ENCODE data around the gene CFAP70. TPM values are rescaled to one million over a fixed set of nuclear protein-coding genes. Genes with fewer than 3 reads are reported as not detected.

Gene CFAP70
- total RNA-seq, 1 experiment from 2014 or later = 1.2 TPM

DNA sequence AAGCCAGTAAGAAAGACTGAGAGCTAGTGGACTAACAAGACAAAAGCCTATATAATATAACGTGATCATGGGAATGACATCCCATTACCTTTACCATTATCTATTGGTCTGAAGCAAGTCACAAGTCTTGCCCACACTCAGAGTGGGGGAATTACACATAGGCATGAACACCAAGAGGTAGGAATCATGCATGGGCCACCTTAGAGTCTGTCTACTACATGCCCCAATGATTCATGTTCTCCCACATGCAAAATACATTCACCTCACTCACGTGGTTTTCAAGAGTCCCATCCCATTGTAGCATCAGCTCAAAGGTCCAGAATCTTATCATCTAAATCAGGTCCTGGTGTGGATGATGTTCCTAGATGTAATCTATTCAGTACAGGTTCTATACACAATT lies 141.0 kb downstream of the CFAP70 start:
- Mint-ChIP-seq H3K27me3 (ENCODE audit: unreplicated experiment) (no peaks in the 10 kb centered on the region), H3K27ac (ENCODE audit: unreplicated experiment) (no peak overlapping the region), H3K36me3 (ENCODE audit: insufficient read depth, unreplicated experiment) (peaks cover 5% of the 10 kb centered on the region), H3K4me1 (ENCODE audit: low read depth, unreplicated experiment) (no peaks in the 10 kb centered on the region), H3K4me3 (ENCODE audit: low read depth, unreplicated experiment) (no peak overlapping the region), H3K9me3 (ENCODE audit: low read depth, unreplicated experiment) (no peaks in the 10 kb centered on the region)
- no TSS peak for BruUV-seq (replicated peaks)
- CTCF ChIA-PET = interaction anchor here (0.6 kb wide), 1 partner anchor 711 kb away, joined by 4 read pairs; no protein-coding TSS in a partner anchor
- no peak for DNase-seq
- TF ChIP-seq, protein P1, sequence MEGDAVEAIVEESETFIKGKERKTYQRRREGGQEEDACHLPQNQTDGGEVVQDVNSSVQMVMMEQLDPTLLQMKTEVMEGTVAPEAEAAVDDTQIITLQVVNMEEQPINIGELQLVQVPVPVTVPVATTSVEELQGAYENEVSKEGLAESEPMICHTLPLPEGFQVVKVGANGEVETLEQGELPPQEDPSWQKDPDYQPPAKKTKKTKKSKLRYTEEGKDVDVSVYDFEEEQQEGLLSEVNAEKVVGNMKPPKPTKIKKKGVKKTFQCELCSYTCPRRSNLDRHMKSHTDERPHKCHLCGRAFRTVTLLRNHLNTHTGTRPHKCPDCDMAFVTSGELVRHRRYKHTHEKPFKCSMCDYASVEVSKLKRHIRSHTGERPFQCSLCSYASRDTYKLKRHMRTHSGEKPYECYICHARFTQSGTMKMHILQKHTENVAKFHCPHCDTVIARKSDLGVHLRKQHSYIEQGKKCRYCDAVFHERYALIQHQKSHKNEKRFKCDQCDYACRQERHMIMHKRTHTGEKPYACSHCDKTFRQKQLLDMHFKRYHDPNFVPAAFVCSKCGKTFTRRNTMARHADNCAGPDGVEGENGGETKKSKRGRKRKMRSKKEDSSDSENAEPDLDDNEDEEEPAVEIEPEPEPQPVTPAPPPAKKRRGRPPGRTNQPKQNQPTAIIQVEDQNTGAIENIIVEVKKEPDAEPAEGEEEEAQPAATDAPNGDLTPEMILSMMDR (IDR thresholded peaks at IDR 0.05; ENCODE audit: unreplicated experiment) = no peak
- intact Hi-C loops (cut with micrococcal nuclease; ENCODE audit: unreplicated experiment) = no loop called here

DNA sequence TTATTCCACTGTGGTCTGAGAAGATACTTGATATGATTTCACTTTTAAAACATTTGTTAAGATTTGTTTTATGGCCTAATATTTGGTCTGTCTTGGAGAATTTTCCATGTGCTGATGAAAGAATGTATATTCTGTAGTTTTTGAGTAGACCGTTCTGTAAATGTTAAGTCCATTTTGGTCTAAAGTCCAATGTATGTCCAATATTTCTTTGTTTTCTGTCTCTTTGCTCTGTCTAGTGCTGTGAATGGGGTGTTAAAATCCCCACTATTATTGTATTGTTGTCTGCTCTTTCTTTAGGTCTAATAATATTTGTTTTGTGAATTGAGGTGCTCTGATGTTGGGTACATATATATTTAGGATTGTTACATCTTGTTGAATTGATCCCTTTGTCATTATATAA lies 142.9 kb downstream of the CFAP70 start:
- Mint-ChIP-seq H3K27me3 (ENCODE audit: unreplicated experiment) (no peaks in the 10 kb centered on the region), H3K4me1 (ENCODE audit: low read depth, unreplicated experiment) (no peaks in the 10 kb centered on the region), H3K4me3 (ENCODE audit: low read depth, unreplicated experiment) (no peak overlapping the region), H3K9me3 (ENCODE audit: low read depth, unreplicated experiment) (no peaks in the 10 kb centered on the region), H3K36me3 (ENCODE audit: insufficient read depth, unreplicated experiment) (no peaks in the 10 kb centered on the region), H3K27ac (ENCODE audit: unreplicated experiment) (no peak overlapping the region)
- CTCF ChIA-PET = no interaction called here
- intact Hi-C loops (cut with micrococcal nuclease; ENCODE audit: unreplicated experiment) = no loop called here
- BruUV-seq (replicated peaks) = no TSS peak
- TF ChIP-seq, protein P1 (IDR thresholded peaks at IDR 0.05; ENCODE audit: unreplicated experiment) = no peak
- DNase-seq = no peak

DNA sequence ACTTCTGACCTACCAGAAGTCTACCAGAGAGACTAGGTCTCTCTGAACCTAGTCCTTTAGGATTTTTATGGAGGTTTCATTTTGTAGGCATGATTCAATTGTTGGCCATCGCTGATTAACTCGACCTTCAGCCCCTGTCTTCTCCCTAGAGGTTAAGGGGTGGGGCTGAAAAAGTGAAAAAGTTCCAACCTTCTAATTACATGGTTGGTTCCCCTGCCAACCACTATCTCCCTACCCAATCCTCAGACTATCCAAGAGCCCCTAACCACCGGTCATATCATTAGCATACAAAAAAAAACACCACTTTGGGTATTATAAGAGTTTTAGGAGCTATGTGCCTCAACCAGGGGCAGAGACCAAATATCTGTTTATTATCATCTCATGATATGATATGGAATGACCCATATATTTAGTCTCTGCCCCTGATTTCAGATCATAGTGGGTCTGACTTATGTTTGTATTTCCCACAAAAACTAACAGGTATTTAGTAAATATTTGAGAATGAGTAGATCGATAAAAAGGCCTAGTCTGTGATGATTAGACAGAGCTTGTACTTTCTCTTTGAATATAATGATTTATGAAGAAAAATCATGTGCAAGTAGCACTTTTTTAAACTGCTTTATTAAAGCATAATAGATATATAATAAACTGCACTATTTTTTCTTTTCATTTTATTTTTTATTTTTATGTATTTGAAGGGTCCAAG lies 147.4 kb downstream of the CFAP70 start:
- CTCF ChIA-PET = interaction anchor here (0.6 kb wide), 1 partner anchor 415 kb away, joined by 5 read pairs; no protein-coding TSS in a partner anchor
- intact Hi-C loops (cut with micrococcal nuclease; ENCODE audit: unreplicated experiment) = no loop called here
- Mint-ChIP-seq H3K9me3 (ENCODE audit: low read depth, unreplicated experiment) (no peaks in the 10 kb centered on the region), H3K27ac (ENCODE audit: unreplicated experiment) (no peak overlapping the region), H3K36me3 (ENCODE audit: insufficient read depth, unreplicated experiment) (peaks cover 5% of the 10 kb centered on the region), H3K27me3 (ENCODE audit: unreplicated experiment) (no peaks in the 10 kb centered on the region), H3K4me3 (ENCODE audit: low read depth, unreplicated experiment) (no peak overlapping the region), H3K4me1 (ENCODE audit: low read depth, unreplicated experiment) (no peaks in the 10 kb centered on the region)
- TF ChIP-seq, protein P1 (IDR thresholded peaks at IDR 0.05; ENCODE audit: unreplicated experiment) = no peak
- DNase-seq = no peak
- BruUV-seq (replicated peaks) = no TSS peak

DNA sequence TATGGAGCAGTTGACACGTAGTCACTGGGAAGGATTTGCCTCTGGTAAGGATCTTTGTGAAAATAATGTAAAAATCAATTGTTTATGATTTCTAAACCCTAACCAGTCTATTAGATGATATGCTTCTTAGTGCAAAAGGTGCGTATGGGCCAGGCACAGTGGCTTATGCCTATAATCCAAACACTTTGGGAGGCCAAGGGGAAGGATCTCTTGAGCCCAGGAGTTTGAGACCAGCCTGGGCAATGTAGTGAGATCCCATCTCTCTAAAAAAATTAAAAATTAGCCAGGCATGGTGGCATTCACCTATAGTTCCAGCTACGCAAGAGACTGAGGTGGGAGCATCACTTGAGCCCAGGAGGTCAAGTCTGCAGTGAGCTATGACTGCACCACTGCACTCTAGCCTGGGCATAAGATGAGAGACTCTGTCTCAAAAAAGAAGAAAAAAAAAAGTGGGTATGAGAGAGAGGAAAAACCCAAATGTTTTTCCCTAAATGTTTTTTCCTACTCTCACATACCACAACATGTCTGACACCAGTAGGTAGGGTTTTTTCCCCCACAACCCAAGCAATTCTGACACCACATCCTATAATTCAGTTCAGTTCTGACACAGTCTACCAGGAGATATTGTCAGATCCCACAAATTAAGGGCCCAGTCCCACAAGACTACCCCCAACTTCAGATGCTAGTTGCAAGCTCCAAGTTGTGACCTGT lies 148.1 kb downstream of the CFAP70 start:
- no peaks in the 10 kb centered on the region for H3K4me1 Mint-ChIP-seq (ENCODE audit: low read depth, unreplicated experiment)
- no peak overlapping the region for H3K4me3 Mint-ChIP-seq (ENCODE audit: low read depth, unreplicated experiment)
- CTCF ChIA-PET = no interaction called here
- H3K36me3 Mint-ChIP-seq (ENCODE audit: insufficient read depth, unreplicated experiment) = peaks cover 5% of the 10 kb centered on the region
- peaks cover 6% of the 10 kb centered on the region for H3K9me3 Mint-ChIP-seq (ENCODE audit: low read depth, unreplicated experiment)
- BruUV-seq (replicated peaks) = no TSS peak
- H3K27ac Mint-ChIP-seq (ENCODE audit: unreplicated experiment) = no peak overlapping the region
- no peak for DNase-seq
- TF ChIP-seq, protein P1 (IDR thresholded peaks at IDR 0.05; ENCODE audit: unreplicated experiment) = no peak
- no peaks in the 10 kb centered on the region for H3K27me3 Mint-ChIP-seq (ENCODE audit: unreplicated experiment)
- intact Hi-C loops (cut with micrococcal nuclease; ENCODE audit: unreplicated experiment) = no loop called here

All from Calu3 (cell line).